Type B pancreatic cell (in vitro differentiated cells): ENCODE measurements around the gene FLAD1. TPM values are rescaled to one million over a fixed set of nuclear protein-coding genes. Genes with fewer than 3 reads are reported as not detected.
A peak's percentile ranks its signal among the peaks of the same experiment; 100 is the strongest.

Experiments used
- DNase-seq: peaks from one replicate; pipeline ENCODE4 v3.0.0; 2021; ENCODE audit warnings: mixed read lengths; ENCODE audit not compliant: unreplicated experiment; ENCODE audit errors: extremely low spot score
- H3K27ac Mint-ChIP-seq: 2 replicates; pipeline ENCODE4 v1.8.0; 2021; ENCODE audit warnings: mild to moderate bottlenecking, mixed read lengths
- H3K27me3 Mint-ChIP-seq: 2 replicates; pipeline ENCODE4 v1.8.0; 2021; ENCODE audit warnings: mixed read lengths
- H3K36me3 Mint-ChIP-seq: 2 replicates; pipeline ENCODE4 v1.8.0; 2021; ENCODE audit warnings: mixed read lengths
- H3K4me1 Mint-ChIP-seq: one replicate; pipeline ENCODE4 v1.8.0; 2021; ENCODE audit warnings: mixed read lengths; ENCODE audit not compliant: unreplicated experiment
- H3K4me3 Mint-ChIP-seq: 2 replicates; pipeline ENCODE4 v1.8.0; 2021; ENCODE audit warnings: mild to moderate bottlenecking, mixed read lengths
- H3K9me3 Mint-ChIP-seq: 2 replicates; pipeline ENCODE4 v1.8.0; 2021; ENCODE audit warnings: mixed read lengths
- CTCF ChIP-seq: fragments of 200-600 bp; sonication (generic); conservative IDR thresholded peaks from 2 replicates; pipeline ENCODE4 v1.5.0; 2021; ENCODE audit warnings: antibody characterized with exemption, mild to moderate bottlenecking
- total RNA-seq: library from RNA; stranded (reverse); gene quantifications from 2 replicates; pipeline ENCODE4 v1.2.1, GENCODE V29; 2021; ENCODE audit warnings: low replicate concordance

Gene FLAD1
- total RNA-seq, 1 donor from 2014 or later, result 59.0 TPM

GRCh38 chr1:155014709-155015508, 31.8 kb downstream of the FLAD1 start:
- TF ChIP-seq CTCF, result no peak
- DNase-seq, result no peak
- H3K9me3 Mint-ChIP-seq, result no peaks in the 10 kb centered on the region
- H3K36me3 Mint-ChIP-seq, result no peaks in the 10 kb centered on the region
- no peaks in the 10 kb centered on the region for H3K27me3 Mint-ChIP-seq
- H3K27ac Mint-ChIP-seq, result no peak overlapping the region
- peaks cover 33% of the 10 kb centered on the region for H3K4me1 Mint-ChIP-seq
- H3K4me3 Mint-ChIP-seq, result no peak overlapping the region

GRCh38 chr1:155015527-155016230, 32.5 kb downstream of the FLAD1 start:
- peak overlapping the region; percentile 86 for H3K27ac Mint-ChIP-seq
- peaks cover 34% of the 10 kb centered on the region for H3K4me1 Mint-ChIP-seq
- H3K36me3 Mint-ChIP-seq, result no peaks in the 10 kb centered on the region
- no peak overlapping the region for H3K4me3 Mint-ChIP-seq
- DNase-seq, result no peak
- H3K27me3 Mint-ChIP-seq, result no peaks in the 10 kb centered on the region
- no peak for TF ChIP-seq CTCF
- H3K9me3 Mint-ChIP-seq, result no peaks in the 10 kb centered on the region

- Mint-ChIP-seq H3K4me1 (peaks cover 31% of the 10 kb centered on the region), H3K36me3 (no peaks in the 10 kb centered on the region), H3K27me3 (no peaks in the 10 kb centered on the region), H3K27ac (peak overlapping the region; percentile 86), H3K9me3 (no peaks in the 10 kb centered on the region), H3K4me3 (no peak overlapping the region)
- no peak for TF ChIP-seq CTCF
- no peak for DNase-seq
These were observed 33.2 kb downstream of the FLAD1 start for GRCh38 chr1:155016231-155016831.

- peak overlapping the region; percentile 68 for H3K4me3 Mint-ChIP-seq
- H3K27me3 Mint-ChIP-seq, result no peaks in the 10 kb centered on the region
- peak; percentile 94 for DNase-seq
- H3K36me3 Mint-ChIP-seq, result no peaks in the 10 kb centered on the region
- H3K27ac Mint-ChIP-seq, result peak overlapping the region; percentile 86
- peak; percentile 99 for TF ChIP-seq CTCF
- peaks cover 30% of the 10 kb centered on the region for H3K4me1 Mint-ChIP-seq
- H3K9me3 Mint-ChIP-seq, result no peaks in the 10 kb centered on the region
These were observed 34.1 kb downstream of the FLAD1 start for GRCh38 chr1:155017041-155017945.

- Mint-ChIP-seq H3K4me1 (peaks cover 27% of the 10 kb centered on the region), H3K36me3 (no peaks in the 10 kb centered on the region), H3K4me3 (peak overlapping the region; percentile 68), H3K27ac (peak overlapping the region; percentile 50), H3K27me3 (no peaks in the 10 kb centered on the region), H3K9me3 (no peaks in the 10 kb centered on the region)
- DNase-seq, result no peak
- no peak for TF ChIP-seq CTCF
These were observed 34.8 kb downstream of the FLAD1 start for GRCh38 chr1:155017946-155018316.
